Suprapubic skin (tissue), 4 donors: ENCODE measurements around the gene ARID1B. TPM values are rescaled to one million over a fixed set of nuclear protein-coding genes. Genes with fewer than 3 reads are reported as not detected.

Source experiments
- DNase-seq, 2 donors: peaks; one replicate each; pipeline ENCODE4 v3.0.0-alpha.2; 2019; ENCODE audit warnings: low spot score in 2 of 2
- H3K27ac ChIP-seq: fragments of 200-600 bp; sonication (generic); one replicate; pipeline ENCODE4 v1.5.1; 2019
- H3K27me3 ChIP-seq: fragments of 200-600 bp; sonication (generic); one replicate; pipeline ENCODE4 v1.5.1; 2019
- H3K36me3 ChIP-seq: fragments of 200-600 bp; sonication (generic); one replicate; pipeline ENCODE4 v1.5.1; 2019
- H3K4me1 ChIP-seq: fragments of 200-600 bp; sonication (generic); one replicate; pipeline ENCODE4 v1.5.1; 2019
- H3K4me3 ChIP-seq: fragments of 200-600 bp; sonication (generic); one replicate; pipeline ENCODE4 v1.5.1; 2019; ENCODE audit warnings: mild to moderate bottlenecking
- H3K9me3 ChIP-seq: fragments of 200-600 bp; sonication (generic); one replicate; pipeline ENCODE4 v1.5.1; 2019
- EP300 ChIP-seq: sonication (generic); formaldehyde crosslinking; IDR thresholded peaks from one replicate; pipeline ENCODE4 v1.6.1; 2017; ENCODE audit warnings: antibody characterized with exemption
- POLR2A ChIP-seq, 2 donors: fragments of 450-650 bp; IDR thresholded peaks; one replicate each; pipeline ENCODE4 v1.6.1; 2017; ENCODE audit warnings: antibody characterized with exemption in 2 of 2, mild to moderate bottlenecking in 2 of 2, moderate library complexity in 2 of 2
- POLR2AphosphoS5 ChIP-seq, 3 donors: sonication (generic); formaldehyde crosslinking; IDR thresholded peaks; one replicate each; pipeline ENCODE4 v1.6.1; 2017; ENCODE audit warnings: antibody characterized with exemption in 3 of 3
- WGBS: methylation state at CpG from one replicate; pipeline ENCODE4 v1.1.5; 2018; 5-methylcytosine and 5-hydroxymethylcytosine counted together
- total RNA-seq, 4 donors: library from RNA; depleted of rRNA; stranded (reverse); fragments of >200 nt; gene quantifications; one replicate each; pipeline ENCODE4 v1.1.0, GENCODE V29; 2016
- TF ChIP-seq, protein P1 (sequence below), 2 donors: fragments of 200-600 bp in 1 of 2; fragments of 450-650 bp in 1 of 2; sonication (generic) in 1 of 2; IDR thresholded peaks; one replicate each; pipeline ENCODE4 v1.5.1; 2016 to 2019; ENCODE audit warnings: antibody characterized with exemption in 2 of 2, mild to moderate bottlenecking in 1 of 2, moderate library complexity in 1 of 2

The ARID1B gene
- total RNA-seq, 4 donors from 2014 or later = 102 to 233 (median 129) TPM

DNA sequence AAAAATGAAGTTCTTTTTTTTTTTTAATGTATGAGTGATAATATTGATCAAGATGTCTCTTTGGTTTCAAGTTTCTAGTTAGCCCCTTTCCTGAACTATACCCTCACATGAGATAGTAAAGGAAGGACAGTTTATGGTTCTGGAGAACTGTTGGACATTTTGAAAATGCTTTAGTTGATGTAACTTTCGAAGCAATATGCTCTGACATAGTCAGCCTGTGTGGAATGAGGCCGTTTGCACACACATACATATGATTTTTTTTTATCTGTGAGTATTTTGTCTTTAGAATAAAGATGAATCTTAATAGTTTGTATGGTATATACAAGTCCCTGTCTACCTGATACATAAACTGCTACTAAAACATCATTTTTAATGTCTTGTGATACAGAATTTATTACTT is 177.0 kb downstream of the ARID1B start:
- no peaks in the 10 kb centered on the region for H3K9me3 ChIP-seq
- 70% methylated on average over 2 of the region's 2 CpGs for WGBS
- TF ChIP-seq EP300 = no peak
- TF ChIP-seq POLR2A (IDR thresholded peaks at IDR 0.05) = no peak
- no peak for TF ChIP-seq POLR2AphosphoS5 (IDR thresholded peaks at IDR 0.05)
- TF ChIP-seq, protein P1, sequence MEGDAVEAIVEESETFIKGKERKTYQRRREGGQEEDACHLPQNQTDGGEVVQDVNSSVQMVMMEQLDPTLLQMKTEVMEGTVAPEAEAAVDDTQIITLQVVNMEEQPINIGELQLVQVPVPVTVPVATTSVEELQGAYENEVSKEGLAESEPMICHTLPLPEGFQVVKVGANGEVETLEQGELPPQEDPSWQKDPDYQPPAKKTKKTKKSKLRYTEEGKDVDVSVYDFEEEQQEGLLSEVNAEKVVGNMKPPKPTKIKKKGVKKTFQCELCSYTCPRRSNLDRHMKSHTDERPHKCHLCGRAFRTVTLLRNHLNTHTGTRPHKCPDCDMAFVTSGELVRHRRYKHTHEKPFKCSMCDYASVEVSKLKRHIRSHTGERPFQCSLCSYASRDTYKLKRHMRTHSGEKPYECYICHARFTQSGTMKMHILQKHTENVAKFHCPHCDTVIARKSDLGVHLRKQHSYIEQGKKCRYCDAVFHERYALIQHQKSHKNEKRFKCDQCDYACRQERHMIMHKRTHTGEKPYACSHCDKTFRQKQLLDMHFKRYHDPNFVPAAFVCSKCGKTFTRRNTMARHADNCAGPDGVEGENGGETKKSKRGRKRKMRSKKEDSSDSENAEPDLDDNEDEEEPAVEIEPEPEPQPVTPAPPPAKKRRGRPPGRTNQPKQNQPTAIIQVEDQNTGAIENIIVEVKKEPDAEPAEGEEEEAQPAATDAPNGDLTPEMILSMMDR (IDR thresholded peaks at IDR 0.05) = no peak
- DNase-seq = no peak
- H3K27ac ChIP-seq = peak overlapping the region; percentile 12
- H3K4me1 ChIP-seq = peaks cover 51% of the 10 kb centered on the region
- no peaks in the 10 kb centered on the region for H3K27me3 ChIP-seq
- no peaks in the 10 kb centered on the region for H3K36me3 ChIP-seq
- no peak overlapping the region for H3K4me3 ChIP-seq

DNA sequence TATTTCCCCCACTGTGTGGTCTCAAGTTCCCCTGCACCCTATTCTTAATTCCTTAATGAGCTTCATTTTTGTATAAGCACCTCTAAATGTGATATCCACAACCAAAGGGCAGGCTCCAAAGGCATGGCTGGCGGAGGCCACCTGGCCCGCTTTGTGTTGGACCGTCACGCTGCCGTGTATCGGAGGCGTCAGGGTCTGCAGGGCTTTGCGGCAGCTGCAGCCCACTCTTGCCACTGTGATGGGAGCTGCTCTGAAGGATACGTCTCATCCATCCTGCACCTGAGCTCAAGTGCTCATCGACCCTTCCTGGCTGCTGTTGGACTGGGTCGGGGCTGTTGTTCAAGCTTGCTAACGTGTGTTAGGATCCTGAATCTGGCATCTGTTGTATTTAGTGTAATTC is 177.6 kb downstream of the ARID1B start:
- no peak for DNase-seq
- H3K9me3 ChIP-seq = no peaks in the 10 kb centered on the region
- peaks cover 45% of the 10 kb centered on the region for H3K4me1 ChIP-seq
- peak overlapping the region; percentile 43 for H3K27ac ChIP-seq
- TF ChIP-seq, protein P1 (IDR thresholded peaks at IDR 0.05) = no peak
- TF ChIP-seq POLR2A (IDR thresholded peaks at IDR 0.05) (no peak), POLR2AphosphoS5 (IDR thresholded peaks at IDR 0.05) (no peak), EP300 (no peak)
- no peaks in the 10 kb centered on the region for H3K27me3 ChIP-seq
- WGBS = 96% methylated on average over 12 of the region's 12 CpGs
- H3K36me3 ChIP-seq = no peaks in the 10 kb centered on the region
- H3K4me3 ChIP-seq = no peak overlapping the region

DNA sequence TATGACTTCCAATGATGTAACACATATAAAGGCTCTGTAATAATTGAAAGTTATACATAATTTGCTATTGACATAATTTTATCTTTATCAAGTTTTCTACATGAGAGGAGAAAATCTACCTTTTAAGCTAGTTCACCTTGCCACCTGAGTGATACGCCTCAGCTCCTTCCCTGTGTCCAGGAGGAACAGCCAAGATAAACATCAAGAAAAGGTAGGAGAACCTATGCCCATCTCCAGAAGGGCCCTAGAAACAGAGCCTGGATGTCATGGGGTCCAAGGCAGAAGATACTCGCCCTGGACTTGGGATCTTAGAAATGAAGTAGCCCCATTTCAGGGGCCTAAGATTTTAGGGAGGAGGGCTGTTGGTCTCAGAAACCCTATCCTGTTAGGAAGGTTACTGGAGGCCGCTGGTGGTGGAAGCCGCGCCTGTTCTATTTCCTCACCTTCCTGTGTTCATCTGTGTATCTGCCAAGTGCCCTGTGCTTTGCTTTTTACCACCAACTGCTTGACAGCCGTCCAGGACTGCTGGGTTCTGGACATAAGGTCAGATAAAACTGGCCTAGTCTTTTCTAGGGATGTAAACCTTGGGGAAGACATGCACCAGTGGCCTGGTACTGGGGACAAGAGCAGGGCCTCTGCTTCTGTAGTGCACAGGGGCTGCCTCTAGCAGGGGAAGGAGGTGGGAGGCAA is 178.5 kb downstream of the ARID1B start:
- Histone ChIP-seq H3K9me3 (no peaks in the 10 kb centered on the region), H3K27me3 (no peaks in the 10 kb centered on the region), H3K4me3 (no peak overlapping the region), H3K4me1 (peaks cover 42% of the 10 kb centered on the region), H3K27ac (peak overlapping the region; percentile 43), H3K36me3 (no peaks in the 10 kb centered on the region)
- TF ChIP-seq POLR2A (IDR thresholded peaks at IDR 0.05) = no peak
- TF ChIP-seq, protein P1 (IDR thresholded peaks at IDR 0.05) = no peak
- no peak for TF ChIP-seq EP300
- no peak for TF ChIP-seq POLR2AphosphoS5 (IDR thresholded peaks at IDR 0.05)
- 55% methylated on average over 6 of the region's 6 CpGs for WGBS
- DNase-seq = no peak

DNA sequence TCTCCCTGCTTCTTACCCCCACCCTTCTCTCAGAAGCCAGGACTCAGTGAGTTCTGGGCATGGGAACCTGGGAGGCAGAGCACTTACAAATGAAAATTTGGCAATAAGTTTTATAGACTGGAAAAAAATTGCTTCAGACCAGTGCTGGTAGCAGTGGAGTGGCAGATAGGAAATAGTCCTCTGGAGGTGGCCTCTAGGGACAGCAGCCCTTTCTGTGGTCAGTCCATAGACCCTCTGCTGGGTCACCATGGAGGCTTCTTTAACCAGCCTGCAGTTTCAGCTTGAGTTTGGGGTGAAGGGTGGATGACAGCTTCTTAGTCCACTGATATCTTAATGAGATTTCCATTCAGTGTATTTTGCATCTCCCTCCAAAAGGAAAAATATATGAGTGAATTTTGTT is 179.1 kb downstream of the ARID1B start:
- Histone ChIP-seq H3K4me1 (peaks cover 41% of the 10 kb centered on the region), H3K36me3 (no peaks in the 10 kb centered on the region), H3K27ac (peak overlapping the region; percentile 43), H3K9me3 (no peaks in the 10 kb centered on the region), H3K27me3 (no peaks in the 10 kb centered on the region), H3K4me3 (no peak overlapping the region)
- TF ChIP-seq, protein P1 (IDR thresholded peaks at IDR 0.05) = no peak
- TF ChIP-seq EP300 (no peak), POLR2A (IDR thresholded peaks at IDR 0.05) (no peak), POLR2AphosphoS5 (IDR thresholded peaks at IDR 0.05) (no peak)
- no peak for DNase-seq

DNA sequence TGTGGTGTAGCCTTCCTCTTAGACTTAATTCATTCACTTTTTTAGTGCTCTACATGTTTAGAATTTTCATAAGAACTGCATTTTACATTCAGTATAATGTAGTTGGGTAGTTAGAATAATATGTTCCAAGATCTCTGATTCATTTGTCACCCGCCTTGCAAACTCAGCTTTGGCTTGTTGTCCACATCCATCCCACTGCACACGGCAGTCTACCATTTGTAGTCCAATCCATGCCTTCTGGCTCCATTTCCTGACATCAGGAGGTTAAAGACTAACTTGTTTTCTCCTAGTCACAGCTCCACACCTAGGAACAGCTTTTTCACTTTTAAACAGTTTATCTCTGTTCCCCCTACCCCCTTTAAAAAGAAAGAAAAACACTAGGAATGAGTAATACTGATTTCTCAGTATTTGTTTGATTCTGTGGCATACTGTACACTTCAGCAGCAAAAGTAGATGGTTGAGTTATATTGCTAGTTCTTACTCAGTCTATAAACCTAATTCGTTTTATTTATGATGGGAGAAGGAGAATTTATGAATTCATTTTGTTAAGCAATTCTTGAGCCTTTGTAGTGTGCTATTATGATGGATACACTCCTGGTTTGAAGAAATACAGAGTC is 180.9 kb downstream of the ARID1B start:
- WGBS = 77% methylated on average over 3 of the region's 3 CpGs
- DNase-seq = no peak
- no peaks in the 10 kb centered on the region for H3K36me3 ChIP-seq
- H3K4me1 ChIP-seq = peaks cover 38% of the 10 kb centered on the region
- TF ChIP-seq POLR2AphosphoS5 (IDR thresholded peaks at IDR 0.05) (no peak), POLR2A (IDR thresholded peaks at IDR 0.05) (no peak), EP300 (no peak)
- TF ChIP-seq, protein P1 (IDR thresholded peaks at IDR 0.05) = no peak
- H3K27ac ChIP-seq = no peak overlapping the region
- no peak overlapping the region for H3K4me3 ChIP-seq
- H3K27me3 ChIP-seq = no peaks in the 10 kb centered on the region
- no peaks in the 10 kb centered on the region for H3K9me3 ChIP-seq
